ENCODE results near the gene HAUS5.

- TF ChIP-seq CTCF (conservative IDR thresholded peaks at IDR 0.05; ENCODE audit: low read length) (no peak), EZH2phosphoT487 (IDR thresholded peaks at IDR 0.05; ENCODE audit: borderline replicate concordance, low read depth, low read length) (no peak)
Observed at GRCh38 chr19:35612224-35612558, 344 bp upstream of the HAUS5 start.
